GM23338 (cell line): ENCODE measurements around the gene TOM1L2. TPM values are rescaled to one million over a fixed set of nuclear protein-coding genes. Genes with fewer than 3 reads are reported as not detected.

ENCODE experiments used
- ATAC-seq: fragments of 200-7000 bp; cut with Tn5 transposase; 3 replicates; pipeline ENCODE4 v1.9.1; 2020
- DNase-seq: peaks from one replicate; pipeline ENCODE4 v3.0.0-alpha.2; 2015; ENCODE audit warnings: low spot score
- H2AFZ ChIP-seq: fragments of 200-600 bp; sonication (generic); 2 replicates; pipeline ENCODE4 v1.8.0; 2016; ENCODE audit warnings: antibody characterized with exemption, mild to moderate bottlenecking, moderate library complexity
- H3F3A ChIP-seq: fragments of 200-600 bp; sonication (generic); replicated peaks from 2 replicates; pipeline ENCODE4 v1.8.0; 2017; ENCODE audit warnings: antibody characterized with exemption, mixed run types, low read depth
- H3K27ac ChIP-seq: fragments of 200-600 bp; sonication (generic); 2 replicates; pipeline ENCODE4 v1.6.1; 2016; ENCODE audit warnings: low read depth
- H3K27me3 ChIP-seq: fragments of 200-600 bp; sonication (generic); 2 replicates; pipeline ENCODE4 v1.8.0; 2016; ENCODE audit warnings: mild to moderate bottlenecking, mixed run types, moderate library complexity; ENCODE audit not compliant: insufficient read depth
- H3K36me3 ChIP-seq: fragments of 200-600 bp; sonication (generic); 2 replicates; pipeline ENCODE4 v1.8.0; 2016; ENCODE audit warnings: mild to moderate bottlenecking; ENCODE audit not compliant: insufficient read depth
- H3K4me1 ChIP-seq: fragments of 200-600 bp; sonication (generic); 2 replicates; pipeline ENCODE4 v1.8.0; 2016; ENCODE audit warnings: mild to moderate bottlenecking, moderate library complexity; ENCODE audit not compliant: insufficient read depth
- H3K4me2 ChIP-seq: fragments of 200-600 bp; sonication (generic); 2 replicates; pipeline ENCODE4 v1.7.1; 2017; ENCODE audit warnings: mixed run types
- H3K4me3 ChIP-seq: fragments of 200-600 bp; sonication (generic); 2 replicates; pipeline ENCODE4 v1.6.1; 2016; ENCODE audit warnings: mixed run types
- H3K79me2 ChIP-seq: fragments of 200-600 bp; sonication (generic); replicated peaks from 2 replicates; pipeline ENCODE4 v1.8.0; 2017; ENCODE audit warnings: mild to moderate bottlenecking; ENCODE audit not compliant: insufficient read depth
- H3K9me2 ChIP-seq: fragments of 200-600 bp; sonication (generic); 2 replicates; pipeline ENCODE4 v1.8.0; 2017; ENCODE audit not compliant: insufficient read depth
- H4K20me1 ChIP-seq: fragments of 200-600 bp; sonication (generic); replicated peaks from 2 replicates; pipeline ENCODE4 v1.8.0; 2017; ENCODE audit warnings: mild to moderate bottlenecking; ENCODE audit not compliant: insufficient read depth
- H3K27ac Mint-ChIP-seq: 2 replicates; pipeline ENCODE4 v1.8.0; 2020; ENCODE audit warnings: inconsistent platforms, mild to moderate bottlenecking, moderate library complexity, mixed read lengths
- H3K27me3 Mint-ChIP-seq: 3 replicates; pipeline ENCODE4 v1.8.0; 2022; ENCODE audit warnings: low read depth, mild to moderate bottlenecking, moderate library complexity, mixed read lengths, inconsistent platforms; ENCODE audit not compliant: insufficient read depth, poor library complexity
- H3K36me3 Mint-ChIP-seq: 3 replicates; pipeline ENCODE4 v1.8.0; 2021; ENCODE audit warnings: low read depth, mild to moderate bottlenecking, inconsistent platforms, moderate library complexity, mixed read lengths
- H3K4me1 Mint-ChIP-seq: 3 replicates; pipeline ENCODE4 v1.8.0; 2020; ENCODE audit warnings: mild to moderate bottlenecking, inconsistent platforms, mixed read lengths
- H3K4me3 Mint-ChIP-seq: 3 replicates; pipeline ENCODE4 v1.8.0; 2021; ENCODE audit warnings: moderate library complexity, mild to moderate bottlenecking, inconsistent platforms, mixed read lengths
- H3K9me3 Mint-ChIP-seq: 3 replicates; pipeline ENCODE4 v1.8.0; 2020; ENCODE audit warnings: moderate library complexity, mild to moderate bottlenecking, inconsistent platforms, mixed read lengths
- CREB1 ChIP-seq: fragments of 250-450 bp; sonication (Bioruptor Pico); IDR thresholded peaks from 2 replicates; pipeline ENCODE4 v1.5.0; 2020; ENCODE audit warnings: low read depth, mild to moderate bottlenecking, moderate library complexity
- EZH2 ChIP-seq: fragments of 200-600 bp; sonication (generic); IDR thresholded peaks from one replicate; pipeline ENCODE4 v1.8.0; 2017; ENCODE audit warnings: antibody characterized with exemption, mild to moderate bottlenecking, low read depth; ENCODE audit not compliant: unreplicated experiment
- POLR2AphosphoS5 ChIP-seq: IDR thresholded peaks from 2 replicates; pipeline ENCODE4 v1.6.1; 2016; ENCODE audit warnings: antibody characterized with exemption, low read depth
- ZNF114 ChIP-seq: fragments of 250-450 bp; sonication (Bioruptor Pico); IDR thresholded peaks from 2 replicates; pipeline ENCODE4 v1.5.0; 2020; ENCODE audit warnings: mild to moderate bottlenecking, moderate library complexity
- ZNF331 ChIP-seq: fragments of 250-450 bp; sonication (Bioruptor Pico); IDR thresholded peaks from 2 replicates; pipeline ENCODE4 v1.5.0; 2020; ENCODE audit warnings: low read depth, mild to moderate bottlenecking, moderate library complexity
- polyA plus RNA-seq: library from polyadenylated mRNA; unstranded; fragments of >200 nt; fragmentation: Nextera tagmentation; extraction: Ambion mirVana; gene quantifications from 2 replicates; pipeline ENCODE4 v1.2.1, GENCODE V29; 2016
- total RNA-seq: library from RNA; depleted of rRNA; stranded (reverse); fragments of >200 nt; shearing (Covaris generic); gene quantifications from 2 replicates; pipeline ENCODE4 v1.2.3, GENCODE V29; 2014
- TF ChIP-seq, protein P1 (sequence below): IDR thresholded peaks from one replicate; pipeline ENCODE4 v1.6.1; 2018; ENCODE audit warnings: antibody characterized with exemption; ENCODE audit not compliant: unreplicated experiment

TOM1L2 gene
- total and polyA plus RNA-seq, 2 experiments from 2014 or later: 3.3 TPM

DNA sequence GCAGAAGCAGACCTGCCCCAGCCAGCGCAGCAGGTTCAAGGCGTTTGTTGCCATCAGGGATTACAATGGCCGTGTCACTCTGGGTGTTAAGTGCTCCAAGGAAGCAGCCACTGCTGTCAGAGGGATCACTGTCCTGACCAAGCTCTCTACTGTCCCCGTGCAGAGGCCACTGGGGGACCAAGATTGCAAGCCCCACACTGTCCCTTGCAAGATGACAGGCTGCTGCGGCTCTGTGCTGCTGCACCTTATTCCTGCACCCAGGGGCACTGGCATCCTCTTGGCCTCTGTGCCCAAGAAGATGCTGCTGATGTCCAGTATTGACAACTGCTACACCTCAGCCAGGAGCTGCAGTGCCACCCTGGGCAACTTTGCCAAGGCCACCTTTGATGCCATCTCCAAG, 39.1 kb upstream of the TOM1L2 start:
- Mint-ChIP-seq H3K4me1 (peaks cover 8% of the 10 kb centered on the region; the same call in 2 of the 3 replicates), H3K36me3 (no peaks in the 10 kb centered on the region)
- H3K36me3 ChIP-seq: no peaks in the 10 kb centered on the region

GRCh38 chr17:18009609-18010420, 37.6 kb upstream of the TOM1L2 start:
- TF ChIP-seq ZNF114 (CRISPR knock-in tag) (no peak), CREB1 (no peak), EZH2 (no peak), POLR2AphosphoS5 (no peak)
- TF ChIP-seq, protein P1, sequence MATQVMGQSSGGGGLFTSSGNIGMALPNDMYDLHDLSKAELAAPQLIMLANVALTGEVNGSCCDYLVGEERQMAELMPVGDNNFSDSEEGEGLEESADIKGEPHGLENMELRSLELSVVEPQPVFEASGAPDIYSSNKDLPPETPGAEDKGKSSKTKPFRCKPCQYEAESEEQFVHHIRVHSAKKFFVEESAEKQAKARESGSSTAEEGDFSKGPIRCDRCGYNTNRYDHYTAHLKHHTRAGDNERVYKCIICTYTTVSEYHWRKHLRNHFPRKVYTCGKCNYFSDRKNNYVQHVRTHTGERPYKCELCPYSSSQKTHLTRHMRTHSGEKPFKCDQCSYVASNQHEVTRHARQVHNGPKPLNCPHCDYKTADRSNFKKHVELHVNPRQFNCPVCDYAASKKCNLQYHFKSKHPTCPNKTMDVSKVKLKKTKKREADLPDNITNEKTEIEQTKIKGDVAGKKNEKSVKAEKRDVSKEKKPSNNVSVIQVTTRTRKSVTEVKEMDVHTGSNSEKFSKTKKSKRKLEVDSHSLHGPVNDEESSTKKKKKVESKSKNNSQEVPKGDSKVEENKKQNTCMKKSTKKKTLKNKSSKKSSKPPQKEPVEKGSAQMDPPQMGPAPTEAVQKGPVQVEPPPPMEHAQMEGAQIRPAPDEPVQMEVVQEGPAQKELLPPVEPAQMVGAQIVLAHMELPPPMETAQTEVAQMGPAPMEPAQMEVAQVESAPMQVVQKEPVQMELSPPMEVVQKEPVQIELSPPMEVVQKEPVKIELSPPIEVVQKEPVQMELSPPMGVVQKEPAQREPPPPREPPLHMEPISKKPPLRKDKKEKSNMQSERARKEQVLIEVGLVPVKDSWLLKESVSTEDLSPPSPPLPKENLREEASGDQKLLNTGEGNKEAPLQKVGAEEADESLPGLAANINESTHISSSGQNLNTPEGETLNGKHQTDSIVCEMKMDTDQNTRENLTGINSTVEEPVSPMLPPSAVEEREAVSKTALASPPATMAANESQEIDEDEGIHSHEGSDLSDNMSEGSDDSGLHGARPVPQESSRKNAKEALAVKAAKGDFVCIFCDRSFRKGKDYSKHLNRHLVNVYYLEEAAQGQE: no peak
- H3K27ac ChIP-seq: no peak overlapping the region
- no peaks in the 10 kb centered on the region for H3F3A ChIP-seq
- H3K4me1 Mint-ChIP-seq: peaks cover 8% of the 10 kb centered on the region; the same call in 2 of the 3 replicates
- no peak overlapping the region for H2AFZ ChIP-seq
- H3K4me2 ChIP-seq: no peak overlapping the region
- no peaks in the 10 kb centered on the region for H3K9me2 ChIP-seq
- DNase-seq (no peak), ATAC-seq (no peak)
- peaks cover 12% of the 10 kb centered on the region for H3K27me3 Mint-ChIP-seq
- H3K9me3 Mint-ChIP-seq: peaks cover 3% of the 10 kb centered on the region; the same call in 1 of the 3 replicates
- H3K4me3 ChIP-seq: no peak overlapping the region
- H3K27ac Mint-ChIP-seq: no peak overlapping the region
- H3K27me3 ChIP-seq: no peaks in the 10 kb centered on the region
- no peaks in the 10 kb centered on the region for H3K36me3 Mint-ChIP-seq
- no peaks in the 10 kb centered on the region for H3K79me2 ChIP-seq
- no peak overlapping the region for H3K4me3 Mint-ChIP-seq
- H4K20me1 ChIP-seq: peaks cover 5% of the 10 kb centered on the region; the same call in 1 of the 2 replicates
- no peaks in the 10 kb centered on the region for H3K4me1 ChIP-seq
- H3K36me3 ChIP-seq: no peaks in the 10 kb centered on the region

More for the DNA sequence above, 39.1 kb upstream of the TOM1L2 start:
- H3K27me3 ChIP-seq: no peaks in the 10 kb centered on the region
- ATAC-seq (no peak), DNase-seq (no peak)
- H3K27ac Mint-ChIP-seq: no peak overlapping the region
- no peaks in the 10 kb centered on the region for H3K4me1 ChIP-seq
- TF ChIP-seq ZNF331: no peak
- no peak for TF ChIP-seq POLR2AphosphoS5
- no peak overlapping the region for H3K4me3 Mint-ChIP-seq
- no peak overlapping the region for H3K4me2 ChIP-seq
- H4K20me1 ChIP-seq: peaks cover 5% of the 10 kb centered on the region; the same call in 1 of the 2 replicates
- H3K27me3 Mint-ChIP-seq: peaks cover 10% of the 10 kb centered on the region
- H3K9me2 ChIP-seq: no peaks in the 10 kb centered on the region
- H2AFZ ChIP-seq: no peak overlapping the region
- H3K9me3 Mint-ChIP-seq: peaks cover 3% of the 10 kb centered on the region; the same call in 1 of the 3 replicates
- H3K27ac ChIP-seq: no peak overlapping the region
- H3K4me3 ChIP-seq: no peak overlapping the region
- no peaks in the 10 kb centered on the region for H3K79me2 ChIP-seq
- no peaks in the 10 kb centered on the region for H3F3A ChIP-seq
